Measurements from ENCODE around the gene ARL15. TPM values are rescaled to one million over a fixed set of nuclear protein-coding genes. Genes with fewer than 3 reads are reported as not detected.

The ARL15 gene
- total RNA-seq, 1 experiment from 2014 or later = 13.0 TPM

DNA sequence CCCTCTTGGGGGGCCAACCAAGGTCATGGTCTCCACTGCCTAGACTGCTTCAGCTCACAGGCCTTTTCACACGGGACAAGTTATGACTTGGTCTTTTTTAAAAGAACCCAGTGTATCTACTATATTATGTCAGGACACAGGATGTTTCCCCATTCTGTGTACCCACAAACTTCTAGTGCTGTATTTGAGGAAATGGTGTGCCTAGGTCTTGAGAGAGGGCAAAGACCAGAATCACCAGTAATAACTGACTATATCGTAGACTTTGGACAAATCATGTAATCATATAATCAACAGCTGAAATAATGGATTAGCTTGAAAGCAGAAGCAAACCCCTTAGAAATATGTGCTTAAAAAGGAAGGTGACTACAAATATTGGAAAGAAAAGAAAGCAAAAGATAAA is 133.3 kb downstream of the ARL15 start:
- Mint-ChIP-seq H3K4me1 (peaks cover 25 to 27% of the 10 kb centered on the region in 2 experiments), H3K4me3 (no peak overlapping the region), H3K9me3 (peaks cover 0 to 3% of the 10 kb centered on the region in 2 experiments; a peak in 4 of 5 replicates), H3K27me3 (ENCODE audit: low read depth) (no peaks in the 10 kb centered on the region), H3K36me3 (ENCODE audit: insufficient read depth in 1 of 3, low read depth in 3 of 3) (peaks cover 0 to 8% (median 4%) of the 10 kb centered on the region in 3 experiments; a peak in 2 of 7 replicates), H3K27ac (peak overlapping the region in 1 of 3 experiments; percentile 3; a peak in 1 of 7 replicates)
- no peak overlapping the region for H3K4ac ChIP-seq (ENCODE audit: low read depth, low read length)
- H2BK120ac ChIP-seq (ENCODE audit: low read depth, low read length, poor library complexity, severe bottlenecking) = no peak overlapping the region
- no peak overlapping the region for H2BK5ac ChIP-seq (ENCODE audit: insufficient read length, low read length)
- no peak overlapping the region for H4K5ac ChIP-seq (ENCODE audit: insufficient read length, low read depth, low read length)
- H3K27me3 ChIP-seq (ENCODE audit: insufficient read depth, low read length) = no peaks in the 10 kb centered on the region
- H3K27ac ChIP-seq (ENCODE audit: insufficient read length, low read depth, low read length) = no peak overlapping the region
- H3K56ac ChIP-seq (ENCODE audit: insufficient read length, low read depth, low read length) = no peak overlapping the region
- H3K9me3 ChIP-seq (ENCODE audit: control insufficient read depth, low read depth, low read length) = no peaks in the 10 kb centered on the region
- DNase-seq = no peak
- no peak overlapping the region for H4K91ac ChIP-seq (ENCODE audit: insufficient read length, low read depth, low read length)
- H2AK5ac ChIP-seq (ENCODE audit: insufficient read length, low read length) = no peak overlapping the region
- H2BK12ac ChIP-seq (ENCODE audit: insufficient read length, low read depth, low read length) = no peak overlapping the region
- no peak overlapping the region for H3K4me2 ChIP-seq (ENCODE audit: insufficient read depth, insufficient read length, low read length)
- H3K79me2 ChIP-seq (ENCODE audit: insufficient read depth, low read length) = no peaks in the 10 kb centered on the region
- no peak overlapping the region for H3K18ac ChIP-seq (ENCODE audit: insufficient read length, low read depth, low read length)
- H3K4me1 ChIP-seq (ENCODE audit: insufficient read depth, low read length) = no peaks in the 10 kb centered on the region; the same call in 1 of the 2 replicates
- no CpG with 5 or more reads among the region's 2 CpGs for WGBS (ENCODE audit: extremely low coverage, insufficient read length, low lambda C conversion rate)
- no peaks in the 10 kb centered on the region for H3K79me1 ChIP-seq (ENCODE audit: insufficient read depth, low read depth, low read length, poor library complexity, severe bottlenecking)
- H3K23me2 ChIP-seq (ENCODE audit: insufficient read length, low read depth, low read length, poor library complexity, severe bottlenecking) = no peaks in the 10 kb centered on the region
- H3T11ph ChIP-seq (ENCODE audit: low read length) = no peak overlapping the region
- H3K9ac ChIP-seq (ENCODE audit: extremely low read depth, insufficient read length, low read length) = no peak overlapping the region
- H3K14ac ChIP-seq (ENCODE audit: insufficient read depth, low read length) = no peak overlapping the region
- no peak overlapping the region for H2AFZ ChIP-seq (ENCODE audit: low read length)
- no peaks in the 10 kb centered on the region for H4K20me1 ChIP-seq (ENCODE audit: control insufficient read depth, insufficient read depth, insufficient read length)
- TF ChIP-seq, protein P1, sequence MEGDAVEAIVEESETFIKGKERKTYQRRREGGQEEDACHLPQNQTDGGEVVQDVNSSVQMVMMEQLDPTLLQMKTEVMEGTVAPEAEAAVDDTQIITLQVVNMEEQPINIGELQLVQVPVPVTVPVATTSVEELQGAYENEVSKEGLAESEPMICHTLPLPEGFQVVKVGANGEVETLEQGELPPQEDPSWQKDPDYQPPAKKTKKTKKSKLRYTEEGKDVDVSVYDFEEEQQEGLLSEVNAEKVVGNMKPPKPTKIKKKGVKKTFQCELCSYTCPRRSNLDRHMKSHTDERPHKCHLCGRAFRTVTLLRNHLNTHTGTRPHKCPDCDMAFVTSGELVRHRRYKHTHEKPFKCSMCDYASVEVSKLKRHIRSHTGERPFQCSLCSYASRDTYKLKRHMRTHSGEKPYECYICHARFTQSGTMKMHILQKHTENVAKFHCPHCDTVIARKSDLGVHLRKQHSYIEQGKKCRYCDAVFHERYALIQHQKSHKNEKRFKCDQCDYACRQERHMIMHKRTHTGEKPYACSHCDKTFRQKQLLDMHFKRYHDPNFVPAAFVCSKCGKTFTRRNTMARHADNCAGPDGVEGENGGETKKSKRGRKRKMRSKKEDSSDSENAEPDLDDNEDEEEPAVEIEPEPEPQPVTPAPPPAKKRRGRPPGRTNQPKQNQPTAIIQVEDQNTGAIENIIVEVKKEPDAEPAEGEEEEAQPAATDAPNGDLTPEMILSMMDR (conservative IDR thresholded peaks at IDR 0.05) = no peak
- no peak overlapping the region for H2BK20ac ChIP-seq (ENCODE audit: low read depth, low read length, poor library complexity, severe bottlenecking)
- no peak overlapping the region for H4K8ac ChIP-seq (replicated peaks; ENCODE audit: insufficient read length, low read depth, low read length)
- H3K23ac ChIP-seq (ENCODE audit: insufficient read length, low read depth, low read length) = no peak overlapping the region
- no peak overlapping the region for H2BK15ac ChIP-seq (ENCODE audit: low read depth, low read length)
